HG02970 (cell line): ENCODE results near the gene PHF11.
"Not testable (repeated sequence)": the region's sequence is repeated elsewhere in the genome, so short reads cannot be mapped to it uniquely, and the experiment has no call there.

Source experiments
- ATAC-seq: cut with Tn5 transposase; IDR thresholded peaks from one replicate; pipeline ENCODE4 v1.9.1; 2021; ENCODE audit warnings: mild to moderate bottlenecking, moderate library complexity, moderate number of reproducible peaks; ENCODE audit not compliant: unreplicated experiment, low FRiP score

Gene PHF11

DNA sequence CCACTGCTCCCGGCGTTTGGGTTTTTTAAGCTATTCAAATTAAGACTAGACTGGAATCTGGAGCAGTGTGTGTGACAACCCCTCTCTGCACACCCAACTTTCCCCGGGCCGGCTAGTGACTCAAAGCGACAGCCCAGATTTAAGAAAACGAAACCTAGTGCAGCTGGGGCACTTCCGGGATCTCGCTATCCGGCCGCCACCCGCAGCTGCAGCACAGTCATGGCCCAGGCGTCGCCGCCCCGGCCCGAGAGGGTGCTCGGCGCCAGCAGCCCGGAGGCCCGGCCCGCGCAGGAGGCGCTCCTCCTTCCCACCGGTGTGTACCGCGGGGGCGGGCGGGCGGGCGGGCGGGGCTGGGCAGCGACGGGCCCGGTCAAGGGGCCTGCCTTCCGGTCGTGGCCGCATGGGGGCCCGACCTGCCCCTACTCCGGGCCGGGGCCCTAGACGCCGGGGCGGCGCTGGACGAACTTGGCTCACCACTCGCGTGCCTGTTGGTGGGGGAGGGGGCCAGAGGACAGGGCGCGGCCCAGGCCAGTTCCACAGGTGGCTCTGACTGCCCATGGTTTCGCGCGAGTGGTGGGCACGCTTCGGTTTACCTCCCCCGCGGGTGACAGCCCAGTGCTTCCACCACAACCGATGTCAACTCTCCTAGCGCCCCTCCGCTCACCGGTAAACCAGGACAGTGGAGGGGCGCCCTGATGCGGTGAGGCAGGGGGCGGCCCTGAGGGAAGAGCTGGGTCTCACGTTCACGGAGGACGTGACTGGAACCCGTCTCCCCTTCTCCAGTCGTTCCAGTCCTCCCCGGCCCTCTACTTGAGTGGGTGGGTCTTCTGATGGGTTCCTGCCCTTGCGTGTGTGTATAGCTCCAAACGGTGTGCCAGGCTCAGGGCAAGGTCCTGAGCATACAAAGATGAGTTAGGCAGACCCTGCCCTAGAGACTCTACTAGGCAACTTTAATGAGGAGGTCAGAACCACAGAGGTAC lies at the start of gene PHF11:
Gene PHF11 (plus strand): TSS at position 171 of the 980 bp plus-strand sequence. CDS start 49 bp downstream, at position 220.
- ATAC-seq, result peak; percentile 66

GRCh38 chr13:49446473-49446872 lies 49.3 kb upstream of the PHF11 start:
- no peak for ATAC-seq

- ATAC-seq, result no peak
Measured at GRCh38 chr13:49448753-49449152, 47.0 kb upstream of the PHF11 start.

- no peak for ATAC-seq
Measured at GRCh38 chr13:49450105-49450819, 45.5 kb upstream of the PHF11 start.

DNA sequence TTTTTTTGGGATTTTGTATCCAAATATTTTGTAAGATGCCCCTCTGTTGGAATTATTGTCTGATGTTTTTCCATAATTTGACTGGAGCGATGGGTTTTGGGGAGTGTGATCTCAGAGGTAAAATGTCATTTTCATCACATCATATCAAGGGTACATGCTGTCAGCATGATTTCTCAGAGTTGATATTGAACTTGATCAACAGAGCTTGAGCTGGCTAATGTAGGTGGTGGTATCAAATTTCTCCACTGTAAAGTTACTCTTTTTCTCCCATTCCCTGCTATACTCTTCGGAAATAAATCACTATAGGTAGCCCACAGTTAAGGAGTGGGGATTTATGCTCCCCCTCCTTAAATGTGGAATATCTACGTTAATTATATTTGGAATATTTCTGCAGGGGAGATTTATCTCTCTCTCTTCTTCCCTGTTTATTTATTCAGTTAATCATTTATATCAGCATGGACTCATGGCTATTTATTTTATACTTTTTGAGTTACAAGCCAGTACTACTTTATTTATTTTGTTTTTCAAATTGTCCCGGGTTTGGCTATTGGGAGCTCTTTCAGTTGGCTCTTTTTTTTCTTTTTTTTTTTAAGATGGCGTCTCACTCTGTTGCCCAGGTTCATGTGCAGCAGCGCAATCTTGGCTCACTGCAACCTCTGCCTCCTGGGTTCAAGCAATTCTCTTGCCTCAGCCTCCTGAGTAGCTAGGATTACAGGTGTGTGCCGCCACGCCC lies 42.9 kb upstream of the PHF11 start:
- no peak for ATAC-seq

DNA sequence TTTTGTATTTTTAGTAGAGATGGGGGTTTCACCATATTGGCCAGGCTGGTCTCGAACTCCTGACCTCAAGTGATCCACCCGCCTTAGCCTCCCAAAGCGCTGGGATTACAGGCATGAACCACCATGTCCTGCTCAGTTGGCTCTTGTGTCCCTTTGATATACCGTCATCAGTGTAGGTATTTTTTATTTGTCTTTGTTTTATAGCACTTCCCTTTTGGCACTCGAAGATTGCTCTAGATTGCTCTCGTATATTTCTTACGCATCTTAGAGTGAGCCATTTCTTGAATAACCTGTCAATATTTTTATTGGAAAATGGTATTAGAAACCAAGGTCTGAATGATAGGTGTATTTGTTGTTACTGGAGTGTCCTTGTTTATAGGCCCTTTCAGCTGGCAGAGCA lies 42.3 kb upstream of the PHF11 start:
- no peak for ATAC-seq

DNA sequence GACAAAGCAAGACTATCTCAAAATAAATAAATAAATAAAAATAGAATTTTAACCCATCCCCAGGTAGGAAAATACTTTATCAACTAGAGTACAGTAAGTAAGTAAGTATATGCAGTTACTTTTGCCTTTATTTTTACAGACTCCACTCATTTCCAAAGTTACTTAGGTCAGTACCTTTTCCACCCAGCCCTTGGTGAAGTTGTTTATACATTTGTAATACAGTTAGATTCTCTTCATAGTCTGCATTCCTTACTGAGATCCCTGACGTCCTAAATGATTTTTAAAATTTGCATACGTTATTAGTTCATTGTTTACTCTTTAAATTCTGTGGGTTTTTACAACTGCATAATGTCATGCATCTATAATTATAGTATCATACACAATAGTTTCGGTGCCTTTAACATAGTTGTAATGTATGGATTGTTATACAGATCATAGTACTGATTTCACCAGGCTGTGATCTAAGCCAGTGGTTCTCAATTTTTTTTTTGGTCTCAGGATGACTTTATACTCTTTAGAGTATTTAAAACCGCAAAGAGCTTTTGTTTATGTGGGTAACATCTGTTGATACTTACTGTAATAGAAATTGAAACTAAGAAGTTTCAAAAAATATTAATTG lies 41.3 kb upstream of the PHF11 start:
- peak; percentile 78 for ATAC-seq

- peak; percentile 18 for ATAC-seq
Measured at GRCh38 chr13:49455007-49455398, 40.8 kb upstream of the PHF11 start.

GRCh38 chr13:49456156-49456555 lies 39.6 kb upstream of the PHF11 start:
- ATAC-seq, result no peak

- no peak for ATAC-seq
Measured at GRCh38 chr13:49457221-49457620, 38.5 kb upstream of the PHF11 start.

- ATAC-seq, result no peak
Measured at GRCh38 chr13:49459580-49459979, 36.2 kb upstream of the PHF11 start.

DNA sequence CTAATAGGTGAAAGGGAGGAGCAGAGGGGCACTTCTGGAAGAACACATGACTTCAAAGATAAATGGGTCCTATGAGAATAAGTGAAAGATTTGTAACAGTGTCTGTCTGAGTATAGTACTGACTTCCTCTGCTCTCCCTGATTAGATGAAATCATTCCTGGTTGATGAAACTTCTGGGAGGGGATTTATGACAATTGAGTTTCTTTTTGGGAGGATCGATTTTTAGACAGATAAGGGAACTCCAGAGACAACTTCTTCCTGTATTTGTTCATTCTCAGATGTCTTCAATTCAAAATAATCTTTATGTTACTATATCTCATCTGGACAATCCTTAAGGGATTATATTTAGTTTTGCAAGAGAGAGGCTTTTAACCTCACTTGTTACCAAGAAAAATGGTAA lies 31.7 kb upstream of the PHF11 start:
- ATAC-seq, result no peak

DNA sequence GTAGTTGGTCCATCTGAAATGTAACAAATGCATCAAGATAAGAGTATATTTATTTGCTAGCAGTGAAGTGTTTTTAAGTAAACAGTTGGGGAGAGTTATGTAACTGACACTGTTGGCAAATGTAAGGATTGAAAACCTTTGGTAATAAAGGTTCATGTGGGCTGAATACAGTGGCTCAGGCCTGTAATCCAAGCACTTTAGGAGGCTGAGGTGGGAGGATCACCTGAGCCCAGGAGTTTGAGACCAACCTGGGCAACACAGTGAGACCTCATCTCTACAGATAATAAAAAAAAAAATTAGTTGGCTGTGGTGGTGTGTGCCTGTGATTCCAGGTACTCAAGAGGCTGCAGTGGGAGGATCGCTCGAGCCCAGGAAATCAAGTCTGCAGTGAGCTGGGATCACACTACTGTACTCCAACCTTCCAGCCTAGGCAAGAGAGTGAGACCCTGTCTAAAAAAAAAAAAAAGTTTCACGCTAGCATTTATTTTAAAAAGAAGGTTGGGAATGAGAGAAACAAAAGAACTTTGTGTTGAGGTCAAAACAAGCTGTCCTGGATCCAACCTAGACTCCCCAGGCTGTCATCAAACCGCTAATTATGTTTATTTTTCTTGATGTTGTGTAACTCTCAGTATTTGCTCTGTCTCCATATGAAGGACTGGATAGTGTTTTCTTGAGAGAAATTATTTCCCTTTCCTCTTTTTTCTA lies 31.0 kb upstream of the PHF11 start:
- ATAC-seq, result no peak

- no peak for ATAC-seq
Measured at GRCh38 chr13:49466292-49466838, 29.4 kb upstream of the PHF11 start.

DNA sequence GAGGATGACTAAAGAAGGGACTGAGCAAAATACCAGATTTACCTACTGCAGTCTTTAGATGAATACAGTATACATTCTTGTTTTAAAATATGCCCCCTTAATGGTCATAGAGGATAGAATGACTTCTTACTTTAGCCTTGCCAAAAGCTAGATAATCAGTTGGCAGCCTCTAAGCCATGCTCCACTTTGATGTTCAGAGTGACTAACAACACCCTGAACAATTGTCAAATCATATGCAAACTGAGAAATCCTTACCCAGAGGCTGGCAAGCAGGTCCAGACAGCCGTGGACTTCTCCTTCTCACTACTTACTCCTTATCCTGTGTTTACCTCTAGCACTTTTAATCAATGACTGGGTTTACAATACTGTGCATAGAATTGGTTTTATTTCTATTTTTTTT lies 23.6 kb upstream of the PHF11 start:
- no peak for ATAC-seq

GRCh38 chr13:49476529-49476928 lies 19.2 kb upstream of the PHF11 start:
- no peak for ATAC-seq

GRCh38 chr13:49481788-49482187 lies 14.0 kb upstream of the PHF11 start:
- ATAC-seq, result no peak

- ATAC-seq, result no peak
Measured at GRCh38 chr13:49488563-49488962, 7.2 kb upstream of the PHF11 start.

GRCh38 chr13:49494645-49495044 lies 1.1 kb upstream of the PHF11 start:
- no peak for ATAC-seq

- not testable (repeated sequence) for ATAC-seq
Measured at GRCh38 chr13:49496837-49497236, 1.1 kb downstream of the PHF11 start.
